Erythroblast (primary cell): ENCODE measurements around the gene CA14.
"Not testable (repeated sequence)": the region's sequence is repeated elsewhere in the genome, so short reads cannot be mapped to it uniquely, and the experiment has no call there.

ENCODE experiments used
- DNase-seq, 2 experiments: peaks; one replicate each; lab custom pipeline; 2025; lab: John Stamatoyannopoulos, UW
- GATA1 ChIP-seq: IDR thresholded peaks from 2 replicates; pipeline ENCODE4 v1.6.1; 2011; ENCODE audit warnings: low read depth, mild to moderate bottlenecking, control low read depth, low read length, moderate library complexity
- POLR2A ChIP-seq: IDR thresholded peaks from 2 replicates; pipeline ENCODE4 v1.6.1; 2011; ENCODE audit warnings: mild to moderate bottlenecking, low read length

The CA14 gene

DNA sequence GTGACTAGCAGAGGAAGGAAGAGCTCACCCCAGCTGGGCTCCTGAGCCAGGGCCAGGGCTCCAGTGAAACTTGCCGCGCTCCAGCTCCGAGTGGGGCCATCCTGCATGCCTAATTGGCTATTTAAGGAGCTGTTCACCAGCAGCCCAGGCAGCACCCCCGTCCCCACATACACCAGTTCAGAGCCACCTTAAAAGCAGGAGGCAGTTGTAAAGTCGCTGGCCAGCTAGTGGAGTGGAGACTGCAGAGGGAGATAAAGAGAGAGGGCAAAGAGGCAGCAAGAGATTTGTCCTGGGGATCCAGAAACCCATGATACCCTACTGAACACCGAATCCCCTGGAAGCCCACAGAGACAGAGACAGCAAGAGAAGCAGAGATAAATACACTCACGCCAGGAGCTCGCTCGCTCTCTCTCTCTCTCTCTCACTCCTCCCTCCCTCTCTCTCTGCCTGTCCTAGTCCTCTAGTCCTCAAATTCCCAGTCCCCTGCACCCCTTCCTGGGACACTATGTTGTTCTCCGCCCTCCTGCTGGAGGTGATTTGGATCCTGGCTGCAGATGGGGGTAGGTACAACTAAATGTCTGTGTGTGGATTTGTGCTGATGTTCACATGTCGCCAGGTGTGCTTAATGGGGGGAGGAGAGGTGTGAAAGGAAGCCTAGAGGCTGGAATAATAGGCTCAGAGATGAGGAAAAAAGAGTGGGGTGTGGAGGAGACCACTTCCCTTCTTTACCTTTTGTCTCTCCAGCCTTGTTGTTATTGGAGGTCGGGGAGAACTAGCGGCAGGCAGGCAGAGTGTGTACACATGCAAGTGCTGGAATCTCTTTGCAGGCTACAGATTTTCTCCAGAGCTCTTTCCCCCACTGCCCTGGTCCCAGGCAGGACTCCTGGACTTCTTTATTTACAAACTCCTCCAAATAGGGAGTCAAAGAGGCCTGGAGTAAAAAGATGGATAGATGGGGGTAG, at the start of gene CA14:
CA14 (plus strand) TSS at position 151 of the 962 bp plus-strand sequence; CDS start at position 506, 355 bp downstream.
- no peak for TF ChIP-seq POLR2A

GRCh38 chr1:150208460-150208859, 49.1 kb upstream of the CA14 start:
- DNase-seq: not testable (repeated sequence)

More for the DNA sequence above, at the start of gene CA14:
- DNase-seq: no peak

GRCh38 chr1:150210091-150210490, 47.5 kb upstream of the CA14 start:
- TF ChIP-seq POLR2A (no peak), GATA1 (no peak)
- DNase-seq: no peak

- no peak for TF ChIP-seq GATA1
- TF ChIP-seq POLR2A: no peak
- DNase-seq: no peak
Measured at GRCh38 chr1:150210706-150211105, 46.9 kb upstream of the CA14 start.

DNA sequence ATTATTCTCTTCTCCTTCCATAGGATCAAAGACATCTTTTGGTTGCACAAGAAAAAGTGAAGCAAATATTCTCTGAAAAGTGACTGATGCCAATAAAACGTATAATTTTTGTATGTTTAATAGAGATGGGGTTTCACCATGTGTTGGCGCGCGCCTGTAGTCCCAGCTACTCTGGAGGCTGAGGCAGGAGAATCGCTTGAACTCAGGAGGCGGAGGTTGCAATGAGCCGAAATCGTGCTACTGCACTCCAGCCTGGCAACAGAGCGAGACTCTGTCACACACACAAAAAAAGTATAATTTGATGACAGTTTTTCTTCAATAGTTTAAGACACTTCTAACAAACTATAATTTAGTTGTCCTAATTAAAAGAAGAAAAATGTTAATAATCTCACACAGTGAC, 45.5 kb upstream of the CA14 start:
- TF ChIP-seq GATA1: no peak
- no peak for DNase-seq

DNA sequence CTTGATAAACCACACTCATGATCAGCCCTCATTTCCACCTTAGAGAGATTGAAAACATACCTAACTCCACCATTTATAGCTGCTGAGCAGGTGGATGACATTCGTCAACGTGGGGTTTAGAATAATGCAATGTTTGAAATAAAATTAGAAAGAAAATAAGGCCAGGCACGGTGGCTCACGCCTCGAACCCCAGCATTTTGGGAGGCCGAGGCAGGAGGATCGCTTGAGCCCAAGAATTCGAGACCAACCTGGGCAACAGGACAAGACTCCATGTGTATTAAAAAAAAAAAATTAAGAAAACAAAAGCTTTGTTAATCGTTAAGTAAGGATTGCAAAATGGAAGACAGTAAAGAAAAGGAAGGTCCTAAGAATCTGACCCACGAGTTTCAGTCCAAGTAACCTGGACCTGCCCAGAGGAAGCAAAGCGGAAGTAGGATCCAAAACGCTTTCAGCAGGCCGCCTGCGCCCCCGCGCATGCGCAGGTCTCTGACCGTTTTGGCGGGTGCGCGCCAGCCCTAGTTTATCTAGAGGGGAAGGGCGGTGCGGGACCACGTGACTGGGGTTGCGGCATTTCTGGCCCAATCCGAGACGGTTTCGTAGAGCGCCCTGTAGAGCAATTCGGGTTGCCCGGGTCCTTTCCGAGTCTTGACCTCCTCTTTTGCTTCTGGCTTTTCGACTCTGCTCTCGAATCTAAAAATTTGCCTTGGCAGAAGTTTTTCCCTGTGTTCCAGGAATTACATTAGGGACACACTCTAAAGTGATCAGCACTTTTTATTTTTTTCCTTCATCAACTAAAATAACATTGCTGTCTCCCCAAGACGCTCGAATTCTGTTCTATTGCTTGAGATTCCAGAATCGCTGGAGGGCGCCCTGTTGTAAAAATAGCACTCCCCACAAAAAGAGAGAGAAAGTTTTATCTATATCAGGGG, 44.1 kb upstream of the CA14 start:
- DNase-seq: peak; percentile 97 to 98
- TF ChIP-seq GATA1 (no peak), POLR2A (peak; percentile 84)

GRCh38 chr1:150214099-150214756, 43.3 kb upstream of the CA14 start:
- not testable (repeated sequence) for DNase-seq

DNA sequence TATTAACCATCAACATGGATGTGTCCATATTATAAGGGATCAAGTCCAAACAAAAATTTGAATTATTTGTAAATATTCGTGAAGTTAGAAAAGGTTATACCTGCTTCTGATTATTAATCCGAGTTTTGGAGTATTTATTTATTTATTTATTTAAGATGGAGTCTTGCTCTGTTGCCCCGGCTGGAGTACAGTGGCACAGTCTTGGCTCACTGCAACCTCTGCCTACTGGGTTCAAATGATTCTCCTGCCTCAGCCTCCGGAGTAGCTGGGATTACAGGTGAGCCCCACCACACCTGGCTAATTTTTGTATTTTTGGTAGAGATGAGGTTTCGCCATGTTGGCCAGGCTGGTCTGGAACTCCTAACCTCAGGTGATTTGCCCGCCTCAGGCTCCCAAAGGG, 41.7 kb upstream of the CA14 start:
- DNase-seq: not testable (repeated sequence)

GRCh38 chr1:150221552-150221951, 36.0 kb upstream of the CA14 start:
- TF ChIP-seq GATA1: no peak
- no peak for TF ChIP-seq POLR2A
- peak; percentile 26 to 40 for DNase-seq

DNA sequence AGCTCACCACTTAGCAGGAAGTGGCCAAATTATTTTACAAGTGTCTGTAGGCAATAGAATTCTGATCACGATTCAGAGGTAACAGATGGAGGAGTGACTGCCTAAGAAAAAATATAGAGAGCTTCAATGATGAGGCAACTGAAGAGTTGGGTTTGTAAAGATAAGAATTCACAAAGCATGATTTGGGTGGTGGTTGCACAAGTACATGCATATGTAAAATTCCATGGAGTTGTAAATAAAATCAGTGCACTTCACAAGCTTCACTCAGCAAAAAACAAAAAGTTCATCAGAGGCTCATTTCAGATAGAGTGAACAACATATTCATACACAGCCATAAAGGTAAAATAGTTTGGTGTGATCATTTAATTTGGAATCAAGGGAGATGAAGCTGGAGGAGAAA, 32.6 kb upstream of the CA14 start:
- no peak for TF ChIP-seq GATA1
- TF ChIP-seq POLR2A: no peak
- no peak for DNase-seq

GRCh38 chr1:150225546-150225945, 32.0 kb upstream of the CA14 start:
- DNase-seq: no peak

GRCh38 chr1:150226486-150226885, 31.1 kb upstream of the CA14 start:
- TF ChIP-seq GATA1 (no peak), POLR2A (no peak)
- DNase-seq: no peak

More at GRCh38 chr1:150225546-150225945, 32.0 kb upstream of the CA14 start:
- TF ChIP-seq POLR2A (no peak), GATA1 (no peak)

DNA sequence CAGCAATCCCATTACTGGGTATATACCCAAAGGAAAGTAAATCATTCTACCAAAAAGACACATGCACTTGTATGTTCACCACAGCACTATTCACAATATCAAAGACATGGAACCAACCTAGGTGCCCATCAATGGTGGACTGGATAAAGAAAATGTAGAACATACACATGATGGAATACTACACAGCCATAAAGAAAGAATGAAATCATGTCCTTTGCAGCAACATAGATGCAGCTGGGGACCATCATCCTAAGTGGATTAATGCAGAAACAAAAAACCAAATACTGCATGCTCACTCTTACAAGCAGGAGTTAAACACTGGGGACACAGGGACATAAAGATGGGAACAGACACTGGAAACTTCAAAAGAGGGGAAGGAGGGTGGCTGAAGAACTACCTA, 30.3 kb upstream of the CA14 start:
- DNase-seq: no peak

GRCh38 chr1:150228246-150228645, 29.3 kb upstream of the CA14 start:
- not testable (repeated sequence) for DNase-seq

More for the DNA sequence above, 30.3 kb upstream of the CA14 start:
- TF ChIP-seq POLR2A: no peak
- TF ChIP-seq GATA1: no peak

GRCh38 chr1:150232921-150233320, 24.7 kb upstream of the CA14 start:
- not testable (repeated sequence) for DNase-seq
